Esophagus squamous epithelium (tissue), 5 donors: ENCODE measurements around the gene LCK. TPM values are rescaled to one million over a fixed set of nuclear protein-coding genes. Genes with fewer than 3 reads are reported as not detected.

Experiments used
- DNase-seq: peaks from one replicate; lab custom pipeline; 2025; lab: John Stamatoyannopoulos, UW
- H3K27ac ChIP-seq, 4 donors: fragments of 200-600 bp; sonication (generic); one replicate each; pipeline ENCODE4 v1.5.1; 2016 to 2019; ENCODE audit warnings: mild to moderate bottlenecking in 1 of 4
- H3K27me3 ChIP-seq, 4 donors: fragments of 200-600 bp; sonication (generic); 1 replicate in 3 of 4; 2 replicates in 1 of 4; pipeline versions ENCODE4 v1.5.1 to v1.6.0; 2017 to 2021; ENCODE audit warnings: antibody characterized with exemption in 1 of 4
- H3K36me3 ChIP-seq, 3 donors: fragments of 200-600 bp; sonication (generic); one replicate each; pipeline ENCODE4 v1.5.1; 2016 to 2019
- H3K4me1 ChIP-seq, 3 donors: fragments of 200-600 bp; sonication (generic); one replicate each; pipeline ENCODE4 v1.5.1; 2017 to 2019
- H3K4me3 ChIP-seq, 4 donors: fragments of 200-600 bp; sonication (generic); 1 replicate in 3 of 4; 2 replicates in 1 of 4; pipeline ENCODE4 v1.5.1; 2016 to 2019; ENCODE audit warnings: mild to moderate bottlenecking in 2 of 4, moderate library complexity in 1 of 4
- H3K9me3 ChIP-seq, 3 donors: fragments of 200-600 bp; sonication (generic); one replicate each; pipeline ENCODE4 v1.5.1; 2016 to 2019
- CTCF ChIP-seq, 6 experiments: fragments of 450-650 bp in 4 of 6; fragments of 200-600 bp in 2 of 6; sonication (generic) in 2 of 6; IDR thresholded peaks; one replicate each; pipeline ENCODE4 v1.5.1; 2016 to 2019; ENCODE audit warnings: antibody characterized with exemption in 6 of 6, mild to moderate bottlenecking in 4 of 6, moderate library complexity in 4 of 6
- POLR2A ChIP-seq, 4 donors: fragments of 450-650 bp; IDR thresholded peaks; one replicate each; pipeline ENCODE4 v1.6.1; 2017; ENCODE audit warnings: antibody characterized with exemption in 4 of 4, mild to moderate bottlenecking in 4 of 4, moderate library complexity in 3 of 4
- WGBS, 2 donors: methylation state at CpG; one replicate each; pipeline ENCODE4 v1.1.5; 2018; 5-methylcytosine and 5-hydroxymethylcytosine counted together
- intact Hi-C: fragments of 100-400 bp; cut with DNase I; formaldehyde crosslinking; loops from one replicate; pipeline ENCODE4 v1.15.0; 2022
- total RNA-seq, 4 donors: library from RNA; depleted of rRNA; stranded (reverse); fragments of >200 nt; gene quantifications; one replicate each; pipeline ENCODE4 v1.1.0, GENCODE V29; 2016
- donor health status: DM: yes; HTN: yes; CAD: no.

Gene LCK
- 1 to 10 TPM; 1.2 to 9.0 (median 4.5) TPM for total RNA-seq

- intact Hi-C loops = no loop called here
- WGBS, 2 donors = 76 to 77% methylated on average over 6 to 19 of the region's 25 CpGs
- Histone ChIP-seq H3K36me3 (no peaks in the 10 kb centered on the region), H3K4me3 (peak within 1 kb of the TSS; percentile 9 to 49 (median 28)), H3K4me1 (peaks cover 5 to 56% (median 32%) of the 10 kb centered on the region in 3 donors), H3K27ac (peak within 1 kb of the TSS; percentile 66 to 88 (median 74)), H3K9me3 (no peaks in the 10 kb centered on the region), H3K27me3 (no peaks in the 10 kb centered on the region)
- no peak for TF ChIP-seq CTCF (IDR thresholded peaks at IDR 0.05)
- no peak for TF ChIP-seq POLR2A (IDR thresholded peaks at IDR 0.05)
- no peak for DNase-seq
Observed at GRCh38 chr1:32250893-32251716, at the start of gene LCK. Gene LCK (plus strand): TSS chr1:32251265. CDS start chr1:32274330, 23,065 bp downstream.

GRCh38 chr1:32204943-32205361 lies 46.1 kb upstream of the LCK start:
- H3K27me3 ChIP-seq = no peaks in the 10 kb centered on the region
- H3K27ac ChIP-seq = peak overlapping the region; percentile 40 to 76 (median 61)
- intact Hi-C loops = no loop called here
- TF ChIP-seq POLR2A (IDR thresholded peaks at IDR 0.05) (no peak), CTCF (IDR thresholded peaks at IDR 0.05) (no peak)
- 9 to 37% methylated on average over 20 to 24 of the region's 26 CpGs for WGBS, 2 donors
- DNase-seq = no peak
- peaks cover 8 to 55% (median 28%) of the 10 kb centered on the region in 3 donors for H3K4me1 ChIP-seq
- no peaks in the 10 kb centered on the region for H3K9me3 ChIP-seq
- H3K36me3 ChIP-seq = no peaks in the 10 kb centered on the region
- H3K4me3 ChIP-seq = peak overlapping the region; percentile 40 to 69 (median 67)

- DNase-seq = peak; percentile 33
- Histone ChIP-seq H3K4me1 (peaks cover 7 to 48% (median 25%) of the 10 kb centered on the region in 3 donors), H3K4me3 (peak within 1 kb of the TSS; percentile 40 to 69 (median 67)), H3K36me3 (no peaks in the 10 kb centered on the region), H3K9me3 (no peaks in the 10 kb centered on the region), H3K27me3 (no peaks in the 10 kb centered on the region), H3K27ac (peak within 1 kb of the TSS; percentile 40 to 76 (median 61))
- intact Hi-C loops = no loop called here
- 0 to 2% methylated on average over 25 to 38 of the region's 77 CpGs for WGBS, 2 donors
- TF ChIP-seq CTCF (IDR thresholded peaks at IDR 0.05) = no peak
- TF ChIP-seq POLR2A (IDR thresholded peaks at IDR 0.05) = peak in 2 of 4 donors; percentile 40 to 42
Observed at GRCh38 chr1:32205401-32206370, 45.4 kb upstream of the LCK start, which contains the start of gene IQCC. Gene IQCC (plus strand): TSS chr1:32205671. CDS start chr1:32205682, 11 bp downstream.

- Histone ChIP-seq H3K36me3 (no peaks in the 10 kb centered on the region), H3K4me3 (no peak overlapping the region), H3K9me3 (no peaks in the 10 kb centered on the region), H3K27me3 (no peaks in the 10 kb centered on the region), H3K27ac (no peak overlapping the region), H3K4me1 (peaks cover 7 to 32% (median 14%) of the 10 kb centered on the region in 3 donors)
- TF ChIP-seq POLR2A (IDR thresholded peaks at IDR 0.05) = no peak
- 76 to 84% methylated on average over 5 to 6 of the region's 6 CpGs for WGBS, 2 donors
- DNase-seq = no peak
- intact Hi-C loops = no loop called here
Observed at GRCh38 chr1:32208469-32208868, 42.6 kb upstream of the LCK start.

- Histone ChIP-seq H3K36me3 (peaks cover 0 to 3% (median 0%) of the 10 kb centered on the region in 3 donors), H3K4me1 (peaks cover 7 to 32% (median 14%) of the 10 kb centered on the region in 3 donors), H3K4me3 (no peak within 1 kb of the TSS), H3K27me3 (no peaks in the 10 kb centered on the region), H3K9me3 (no peaks in the 10 kb centered on the region), H3K27ac (no peak within 1 kb of the TSS)
- DNase-seq = no peak
- whole genome bisulfite sequencing, 2 donors = no CpG with 5 or more reads among the region's 5 CpGs
- intact Hi-C loops = no loop called here
- TF ChIP-seq CTCF (IDR thresholded peaks at IDR 0.05) = no peak
- TF ChIP-seq POLR2A (IDR thresholded peaks at IDR 0.05) = no peak
Observed at GRCh38 chr1:32208891-32209328, 42.2 kb upstream of the LCK start, which contains the start of gene DCDC2B. Gene DCDC2B (plus strand): TSS chr1:32209089. CDS start chr1:32209094, 5 bp downstream.
